HepG2 (cell line): ENCODE measurements around the gene NUP155. TPM values are rescaled to one million over a fixed set of nuclear protein-coding genes. Genes with fewer than 3 reads are reported as not detected.
"Not testable (repeated sequence)": the region's sequence is repeated elsewhere in the genome, so short reads cannot be mapped to it uniquely, and the experiment has no call there.

Experiments used
- BRD4 ChIP-seq: sonication (generic); formaldehyde crosslinking; IDR thresholded peaks from 2 replicates; pipeline ENCODE4 v1.4.0; 2020; ENCODE audit warnings: missing genetic modification reagents
- CREB1 ChIP-seq, 2 experiments: fragments of 450-650 bp in 1 of 2; IDR thresholded peaks; 2 replicates each; pipeline ENCODE4 v1.6.1; 2016 to 2017; ENCODE audit warnings: control low read depth in 1 of 2, mild to moderate bottlenecking in 1 of 2, missing compliant biosample characterization in 1 of 2, missing genetic modification characterization in 1 of 2
- DMAP1 ChIP-seq: IDR thresholded peaks from 2 replicates; pipeline ENCODE4 v1.6.1; 2016
- ERF ChIP-seq: IDR thresholded peaks from 2 replicates; pipeline ENCODE4 v1.6.1; 2018; ENCODE audit warnings: missing biosample characterization, missing genetic modification reagents
- HCFC1 ChIP-seq: fragments of 150-350 bp; IDR thresholded peaks from 2 replicates; pipeline ENCODE4 v1.6.1; 2014; ENCODE audit warnings: low read depth, low read length
- MAZ ChIP-seq, 2 experiments: sonication (generic) in 1 of 2; formaldehyde crosslinking in 1 of 2; IDR thresholded peaks; 2 replicates each; pipeline versions ENCODE4 v1.5.0 to v1.6.1; 2012 to 2020; ENCODE audit warnings: low read depth in 2 of 2, mild to moderate bottlenecking in 2 of 2, borderline replicate concordance in 1 of 2, improper control_type of control experiment in 1 of 2, low read length in 1 of 2, missing genetic modification reagents in 1 of 2, moderate library complexity in 1 of 2
- MED1 ChIP-seq: sonication (generic); formaldehyde crosslinking; IDR thresholded peaks from 2 replicates; pipeline ENCODE4 v1.4.0; 2020; ENCODE audit warnings: missing genetic modification reagents
- PATZ1 ChIP-seq: sonication (generic); formaldehyde crosslinking; IDR thresholded peaks from 2 replicates; pipeline ENCODE4 v1.4.0; 2020; ENCODE audit warnings: missing genetic modification reagents
- RFXANK ChIP-seq: IDR thresholded peaks from 2 replicates; pipeline ENCODE4 v1.6.1; 2016
- SNAI1 ChIP-seq: sonication (generic); formaldehyde crosslinking; IDR thresholded peaks from 2 replicates; pipeline ENCODE4 v1.5.0; 2020; ENCODE audit warnings: mild to moderate bottlenecking, missing genetic modification reagents, borderline replicate concordance
- SOX13 ChIP-seq, 3 experiments: fragments of 450-650 bp in 1 of 3; sonication (generic) in 1 of 3; formaldehyde crosslinking in 1 of 3; IDR thresholded peaks in 2 of 3; conservative IDR thresholded peaks in 1 of 3; 2 replicates each; pipeline versions ENCODE4 v1.5.0 to v1.6.1; 2016 to 2020; ENCODE audit warnings: antibody characterized with exemption in 1 of 3, mild to moderate bottlenecking in 1 of 3, missing compliant biosample characterization in 1 of 3, missing genetic modification reagents in 1 of 3, moderate library complexity in 1 of 3
- SP2 ChIP-seq: sonication (generic); formaldehyde crosslinking; IDR thresholded peaks from 2 replicates; pipeline ENCODE4 v1.5.1; 2020; ENCODE audit warnings: mild to moderate bottlenecking, missing genetic modification reagents
- TFDP1 ChIP-seq: IDR thresholded peaks from 2 replicates; pipeline ENCODE4 v1.6.1; 2016; ENCODE audit warnings: missing compliant biosample characterization, missing genetic modification reagents, borderline replicate concordance
- TP53 ChIP-seq: sonication (generic); formaldehyde crosslinking; conservative IDR thresholded peaks from 2 replicates; pipeline ENCODE4 v1.4.0; 2020; ENCODE audit warnings: missing genetic modification reagents
- ZFX ChIP-seq: sonication (generic); formaldehyde crosslinking; IDR thresholded peaks from 2 replicates; pipeline ENCODE4 v1.4.0; 2020; ENCODE audit warnings: mild to moderate bottlenecking, low read depth, missing genetic modification reagents, moderate library complexity
- ZNF143 ChIP-seq: sonication (generic); formaldehyde crosslinking; IDR thresholded peaks from 2 replicates; pipeline ENCODE4 v1.4.0; 2020; ENCODE audit warnings: missing genetic modification reagents
- ZNF235 ChIP-seq: sonication (generic); formaldehyde crosslinking; IDR thresholded peaks from 2 replicates; pipeline ENCODE4 v1.8.1; 2023; ENCODE audit warnings: mild to moderate bottlenecking, missing genetic modification reagents, borderline replicate concordance
- ZNF501 ChIP-seq: sonication (generic); formaldehyde crosslinking; IDR thresholded peaks from 2 replicates; pipeline ENCODE4 v1.5.1; 2020; ENCODE audit warnings: mild to moderate bottlenecking, moderate library complexity, missing genetic modification reagents
- ZNF503 ChIP-seq: sonication (generic); formaldehyde crosslinking; IDR thresholded peaks from 2 replicates; pipeline ENCODE4 v1.4.0; 2020; ENCODE audit warnings: missing genetic modification reagents
- ZNF510 ChIP-seq: sonication (generic); formaldehyde crosslinking; IDR thresholded peaks from 2 replicates; pipeline ENCODE4 v1.4.0; 2020; ENCODE audit warnings: low read depth, mild to moderate bottlenecking, missing genetic modification reagents
- ZNF547 ChIP-seq: sonication (generic); formaldehyde crosslinking; IDR thresholded peaks from 2 replicates; pipeline ENCODE4 v1.5.1; 2020; ENCODE audit warnings: mild to moderate bottlenecking, missing genetic modification reagents
- ZNF691 ChIP-seq: sonication (generic); formaldehyde crosslinking; IDR thresholded peaks from 2 replicates; pipeline ENCODE4 v1.4.0; 2020; ENCODE audit warnings: missing genetic modification reagents, low read depth, mild to moderate bottlenecking, borderline replicate concordance
- ZNF766 ChIP-seq: sonication (generic); formaldehyde crosslinking; IDR thresholded peaks from 2 replicates; pipeline ENCODE4 v1.5.0; 2020; ENCODE audit warnings: missing genetic modification reagents, borderline replicate concordance
- polyA plus RNA-seq, 8 experiments: library from polyadenylated mRNA; depleted of rRNA in 3 of 8; stranded (reverse) in 7 of 8; unstranded in 1 of 8; fragments of >200 nt; fragmentation: Illumina TruSeq in 4 of 8; extraction: Trizol in 4 of 8; gene quantifications; 2 replicates each; pipeline versions ENCODE4 v1.2.1 to v1.2.3, GENCODE V29; 2011 to 2016; ENCODE audit warnings: low read depth in 4 of 8, missing spikeins in 1 of 8, mixed read lengths in 1 of 8; ENCODE audit not compliant: insufficient read depth in 1 of 8
- total RNA-seq, 5 experiments: library from RNA; depleted of rRNA; stranded (reverse); fragments of >200 nt; fragmentation: Illumina TruSeq; extraction: Trizol; gene quantifications; 2 replicates each; pipeline ENCODE4 v1.2.3, GENCODE V29; 2016; ENCODE audit warnings: low read depth in 1 of 5

NUP155 gene
- total and polyA plus RNA-seq, 2 of the 13 experiments (the other 11 are each of a cell fraction or from before 2014, with no cell fraction given): 13.0 to 57.4 TPM

GRCh38 chr5:37379100-37379628 is 8.3 kb upstream of the NUP155 start, which contains the start of gene WDR70 (continued):
- TF ChIP-seq ERF (CRISPR knock-in tag) (peak; percentile 68; the same call in 1 of the 2 replicates), RFXANK (CRISPR knock-in tag) (0 out of 2 replicates have a peak, but pooled peaks have one; percentile 62), MAZ (CRISPR knock-in tag; IDR thresholded peaks at IDR 0.05; ENCODE audit: low read depth) (peak; percentile 69), ZNF510 (CRISPR knock-in tag) (peak; percentile 87; the same call in 1 of the 2 replicates), ZNF503 (peak; percentile 57; the same call in 1 of the 2 replicates), ZNF143 (CRISPR knock-in tag) (peak; percentile 58; the same call in 1 of the 2 replicates), SNAI1 (CRISPR knock-in tag) (peak; percentile 50; the same call in 1 of the 2 replicates), CREB1 (IDR thresholded peaks at IDR 0.05) (0 out of 2 replicates have a peak, but pooled peaks have one; percentile 4), CREB1 (CRISPR knock-in tag; IDR thresholded peaks at IDR 0.05) (peak; percentile 86), SOX13 (CRISPR knock-in tag; conservative IDR thresholded peaks at IDR 0.05 in 1 of 2, IDR thresholded peaks at IDR 0.05 in 1 of 2) (peak in 1 of 2 experiments; percentile 43; a peak in 2 of 4 replicates), ZNF501 (peak; percentile 35; the same call in 1 of the 2 replicates), TP53 (CRISPR knock-in tag) (0 out of 2 replicates have a peak, but pooled peaks have one; percentile 41), ZNF766 (peak; percentile 82; the same call in 1 of the 2 replicates), DMAP1 (CRISPR knock-in tag) (peak; percentile 48; the same call in 1 of the 2 replicates), ZNF547 (CRISPR knock-in tag) (peak; percentile 55; the same call in 1 of the 2 replicates), ZFX (CRISPR knock-in tag) (peak; percentile 88), SP2 (CRISPR knock-in tag) (peak; percentile 88), ZNF235 (peak; percentile 67; the same call in 1 of the 2 replicates), PATZ1 (CRISPR knock-in tag) (0 out of 2 replicates have a peak, but pooled peaks have one; percentile 16), TFDP1 (CRISPR knock-in tag) (peak; percentile 43; the same call in 1 of the 2 replicates), ZNF691 (CRISPR knock-in tag) (peak; percentile 77; the same call in 1 of the 2 replicates), BRD4 (CRISPR knock-in tag) (peak; percentile 44; the same call in 1 of the 2 replicates), HCFC1 (peak; percentile 57; the same call in 1 of the 2 replicates), MED1 (CRISPR knock-in tag) (peak; percentile 73)
- not testable (repeated sequence) for TF ChIP-seq MAZ (IDR thresholded peaks at IDR 0.05; ENCODE audit: borderline replicate concordance, low read depth, low read length); SOX13 (IDR thresholded peaks at IDR 0.05)
